ENCODE measurements around the gene CALML6.

The CALML6 gene

GRCh38 chr1:1914101-1914970 is 724 bp upstream of the CALML6 start:
- peak; percentile 60 for DNase-seq

- DNase-seq = peak; percentile 23
Observed at GRCh38 chr1:1915911-1916840, 1.1 kb downstream of the CALML6 start.

DNA sequence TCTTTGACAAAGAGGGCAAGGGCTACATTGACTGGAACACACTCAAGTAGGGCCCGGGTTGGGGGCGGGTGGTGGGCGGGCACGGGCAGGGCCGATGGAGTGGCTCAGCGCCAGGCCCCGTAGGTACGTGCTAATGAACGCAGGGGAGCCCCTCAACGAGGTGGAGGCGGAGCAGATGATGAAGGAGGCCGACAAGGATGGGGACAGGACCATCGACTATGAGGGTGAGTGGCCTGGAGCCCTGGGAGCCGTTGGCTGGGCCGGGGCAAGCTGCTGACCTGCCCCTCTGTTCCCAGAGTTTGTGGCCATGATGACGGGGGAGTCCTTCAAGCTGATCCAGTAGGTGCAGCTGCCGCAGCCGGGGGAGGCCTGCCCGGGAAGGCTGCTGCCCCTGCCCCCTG is 1.8 kb downstream of the CALML6 start:
- DNase-seq = no peak

- DNase-seq = no peak
Observed at GRCh38 chr1:1917304-1917976, 2.4 kb downstream of the CALML6 start.

GRCh38 chr1:1917995-1918900 is 3.2 kb downstream of the CALML6 start:
- DNase-seq = no peak

DNA sequence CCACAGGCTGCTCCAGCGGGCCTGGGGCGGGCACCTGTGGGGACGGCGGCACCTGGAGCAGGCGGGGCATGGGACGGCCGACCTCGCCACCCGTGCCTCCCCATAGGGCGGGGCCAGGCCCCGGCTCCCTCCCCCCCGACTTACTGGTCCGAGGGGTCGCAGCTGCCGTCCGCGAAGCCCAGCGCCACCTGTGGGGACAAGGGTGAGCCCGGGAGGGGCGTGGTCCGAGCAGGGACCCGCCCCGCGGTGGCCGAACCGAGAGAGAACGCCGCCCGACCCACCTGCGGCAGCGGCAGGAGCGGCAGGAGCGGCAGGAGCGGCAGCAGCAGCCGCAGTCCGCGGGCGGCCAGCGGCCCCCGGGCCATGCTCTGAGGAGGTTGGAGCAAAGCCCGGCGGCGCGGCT is 3.8 kb downstream of the CALML6 start, which contains the start of gene TMEM52:
Gene TMEM52 (minus strand): TSS at position 379 of the 403 bp plus-strand sequence. CDS start 14 bp downstream, at position 365.
- DNase-seq = no peak

GRCh38 chr1:1919304-1920056 is 4.4 kb downstream of the CALML6 start:
- peak; percentile 97 for DNase-seq

DNA sequence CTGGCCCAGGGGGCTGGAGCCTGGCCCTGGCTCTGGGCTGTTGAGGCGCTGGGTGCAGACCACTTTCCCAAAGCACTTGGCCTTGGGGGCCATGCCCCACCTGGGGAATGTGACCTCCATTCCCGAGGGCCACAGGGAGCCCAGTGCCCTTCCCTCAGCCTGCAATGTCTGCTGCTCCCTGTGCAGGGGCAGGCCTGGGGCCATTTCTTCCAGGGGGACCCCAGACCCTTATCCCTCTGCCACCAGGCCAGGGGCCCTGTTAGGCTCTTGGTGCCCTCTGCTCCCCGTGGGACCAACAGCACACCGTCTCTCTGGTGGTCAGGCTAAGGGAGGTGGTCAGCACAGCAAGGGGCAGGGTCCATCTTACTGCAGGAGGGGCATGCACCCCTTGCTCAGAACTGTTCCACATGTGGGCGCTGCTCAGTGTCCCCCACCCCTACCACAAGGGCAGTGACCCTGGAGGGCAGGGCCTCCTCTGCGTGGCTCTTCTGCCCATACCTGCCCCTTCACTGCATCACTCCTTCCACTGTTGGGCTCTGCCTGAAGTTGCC is 5.1 kb downstream of the CALML6 start:
- DNase-seq = peak; percentile 28

DNA sequence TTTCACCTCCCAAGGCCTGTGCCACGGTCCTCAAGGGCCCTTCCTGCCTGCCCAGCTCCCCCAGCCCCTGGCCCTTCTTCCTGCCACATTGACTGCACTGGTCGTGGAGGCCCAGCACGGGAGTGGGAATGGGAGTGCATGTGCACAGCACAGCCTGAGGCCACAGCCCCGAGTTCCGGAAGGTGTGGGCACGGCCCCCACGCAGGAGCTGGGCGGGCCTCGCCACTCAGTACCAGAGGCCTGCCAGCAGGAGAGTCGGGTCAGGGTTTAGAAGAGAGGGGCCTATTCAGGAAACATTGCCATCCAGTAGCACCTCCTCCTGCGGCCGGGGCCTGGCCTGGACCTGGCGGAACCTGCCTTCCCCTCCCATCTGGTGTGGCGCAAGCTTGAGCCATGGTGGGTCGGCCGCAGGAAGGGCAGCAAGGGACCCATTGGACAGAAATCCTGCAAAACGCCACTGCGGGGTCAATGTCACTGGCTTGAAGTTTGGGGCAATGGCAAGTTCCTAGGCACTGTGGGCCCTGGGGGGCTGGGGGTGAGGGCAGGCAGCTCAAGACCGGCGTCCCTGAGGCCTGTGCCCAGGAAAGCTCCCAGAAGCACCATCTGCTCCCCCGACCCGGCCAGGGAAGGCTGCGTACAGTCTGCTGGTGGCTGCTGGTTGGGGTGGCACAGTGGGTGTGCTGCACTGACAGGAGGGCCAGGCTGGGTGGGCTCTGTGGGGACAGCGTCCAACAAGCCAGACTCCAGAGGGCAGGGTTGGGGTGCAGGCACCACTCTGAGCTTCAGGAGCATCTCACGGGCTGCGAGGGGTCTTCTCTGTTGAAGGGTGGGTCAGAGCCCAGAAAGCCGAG is 5.8 kb downstream of the CALML6 start:
- DNase-seq = no peak

- no peak for DNase-seq
Observed at GRCh38 chr1:1921459-1921862, 6.4 kb downstream of the CALML6 start.

DNA sequence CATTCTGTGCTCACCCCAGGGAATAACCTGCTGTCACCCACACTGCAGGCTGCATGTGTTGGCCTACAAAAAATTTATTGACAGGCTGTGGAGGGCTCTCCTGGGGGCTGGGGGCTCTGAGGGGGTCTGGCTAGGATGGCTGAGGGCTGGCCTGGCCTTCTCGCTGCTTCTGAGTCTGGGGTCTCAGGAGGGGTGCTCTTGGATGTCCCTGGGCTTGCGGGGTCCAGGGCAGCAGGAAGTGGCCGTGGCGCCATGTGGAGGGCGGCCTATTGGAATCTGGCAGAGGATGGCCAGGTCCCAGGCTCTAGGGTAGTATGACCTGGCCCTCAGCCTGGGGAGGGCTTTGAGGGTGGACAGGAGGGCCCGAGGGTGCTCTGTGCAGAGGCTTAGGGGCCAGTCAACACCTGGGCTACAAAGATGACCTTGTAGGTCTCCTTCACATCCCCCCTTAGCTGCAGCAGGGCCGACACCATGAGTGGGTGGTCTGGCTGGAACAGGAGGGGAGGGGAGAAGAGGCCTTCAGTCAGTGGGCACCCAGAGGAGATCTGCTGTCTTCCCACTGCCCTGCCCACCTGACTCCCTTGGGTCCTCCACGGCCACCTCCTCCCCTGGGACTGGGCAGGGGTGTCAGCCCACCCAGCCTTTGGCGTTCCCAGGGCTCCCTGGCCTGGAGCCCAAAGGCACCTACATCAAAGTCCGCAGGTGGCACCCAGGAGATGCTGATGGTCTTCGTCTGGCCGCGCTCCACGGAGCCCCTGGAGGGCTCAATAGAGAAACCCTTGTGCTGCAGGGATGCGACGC is 7.0 kb downstream of the CALML6 start:
- no peak for DNase-seq

DNA sequence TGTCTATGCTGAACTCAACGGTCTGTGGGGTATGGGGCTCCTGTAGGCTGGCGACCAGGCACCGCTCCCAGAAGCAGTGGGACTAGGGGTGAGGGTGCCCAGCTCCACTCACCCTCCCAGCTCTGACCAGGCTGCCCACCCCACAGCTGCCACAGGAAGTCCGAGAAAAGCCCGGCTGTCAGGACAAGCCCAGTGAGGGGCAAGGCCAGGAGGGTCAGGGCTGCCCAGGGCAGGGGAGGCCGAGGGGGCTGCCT is 7.6 kb downstream of the CALML6 start:
- no peak for DNase-seq

DNA sequence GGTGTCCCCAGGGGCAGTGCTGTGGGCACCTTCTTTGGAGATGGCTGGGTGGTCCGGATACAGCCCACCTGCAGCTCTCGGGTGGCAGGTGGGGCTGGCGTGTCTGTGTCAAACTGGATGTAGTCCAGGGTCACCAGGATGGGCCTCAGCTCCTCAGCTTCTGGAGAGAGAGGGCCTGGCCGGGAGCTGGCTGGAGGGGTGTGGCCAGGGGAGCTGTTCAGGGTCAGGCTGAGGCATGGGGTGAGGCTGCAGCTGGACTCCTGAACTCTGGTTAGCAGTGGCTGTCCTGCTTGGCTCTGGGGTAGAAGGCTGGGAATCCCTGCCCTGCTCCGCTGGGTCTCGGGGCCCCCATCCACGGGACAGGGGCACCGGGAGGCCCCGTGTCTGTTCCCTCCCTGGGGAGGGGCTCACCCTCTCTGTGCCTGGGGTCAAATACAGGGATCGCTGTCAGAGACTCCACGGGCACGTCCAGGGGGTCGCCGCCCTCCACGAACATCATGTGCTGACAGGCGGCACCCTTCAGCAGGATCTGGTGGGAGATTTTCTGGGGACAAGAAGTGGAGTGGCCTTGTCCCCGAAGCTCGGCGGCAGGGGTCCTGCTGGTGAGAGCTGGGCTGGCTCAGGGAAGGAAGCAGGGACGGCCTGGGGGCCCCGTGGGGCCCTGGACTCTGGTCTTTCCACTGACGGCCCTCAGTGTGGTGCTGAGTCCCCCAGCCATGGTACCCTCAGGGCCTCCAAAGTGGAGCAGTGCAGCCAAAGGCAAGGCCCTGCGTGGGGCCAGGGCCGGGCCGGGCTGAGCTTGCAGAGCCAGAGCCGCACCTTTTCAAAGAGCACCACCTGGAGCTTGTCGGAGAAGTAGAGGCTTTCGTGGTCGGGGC is 8.1 kb downstream of the CALML6 start:
- peak; percentile 26 for DNase-seq

GRCh38 chr1:1924386-1924785 is 9.3 kb downstream of the CALML6 start:
- DNase-seq = peak; percentile 68

DNA sequence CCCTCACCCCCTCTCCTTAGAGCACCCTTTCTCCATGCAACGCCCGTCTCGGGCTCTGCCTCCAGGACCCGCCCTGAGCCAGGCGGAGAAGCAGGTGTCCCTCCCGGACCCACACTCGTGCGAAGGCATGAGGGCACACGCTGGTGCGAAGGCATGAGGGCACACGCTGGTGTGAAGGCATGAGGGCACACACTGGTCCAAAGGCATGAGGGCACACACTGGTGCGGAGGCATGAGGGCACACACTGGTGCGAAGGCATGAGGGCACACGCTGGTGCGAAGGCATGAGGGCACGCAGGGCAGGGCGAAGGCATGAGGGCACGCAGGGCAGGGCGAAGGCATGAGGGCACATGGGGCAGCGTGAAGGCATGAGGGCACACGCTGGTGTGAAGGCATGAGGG is 9.8 kb downstream of the CALML6 start:
- peak; percentile 17 for DNase-seq

DNA sequence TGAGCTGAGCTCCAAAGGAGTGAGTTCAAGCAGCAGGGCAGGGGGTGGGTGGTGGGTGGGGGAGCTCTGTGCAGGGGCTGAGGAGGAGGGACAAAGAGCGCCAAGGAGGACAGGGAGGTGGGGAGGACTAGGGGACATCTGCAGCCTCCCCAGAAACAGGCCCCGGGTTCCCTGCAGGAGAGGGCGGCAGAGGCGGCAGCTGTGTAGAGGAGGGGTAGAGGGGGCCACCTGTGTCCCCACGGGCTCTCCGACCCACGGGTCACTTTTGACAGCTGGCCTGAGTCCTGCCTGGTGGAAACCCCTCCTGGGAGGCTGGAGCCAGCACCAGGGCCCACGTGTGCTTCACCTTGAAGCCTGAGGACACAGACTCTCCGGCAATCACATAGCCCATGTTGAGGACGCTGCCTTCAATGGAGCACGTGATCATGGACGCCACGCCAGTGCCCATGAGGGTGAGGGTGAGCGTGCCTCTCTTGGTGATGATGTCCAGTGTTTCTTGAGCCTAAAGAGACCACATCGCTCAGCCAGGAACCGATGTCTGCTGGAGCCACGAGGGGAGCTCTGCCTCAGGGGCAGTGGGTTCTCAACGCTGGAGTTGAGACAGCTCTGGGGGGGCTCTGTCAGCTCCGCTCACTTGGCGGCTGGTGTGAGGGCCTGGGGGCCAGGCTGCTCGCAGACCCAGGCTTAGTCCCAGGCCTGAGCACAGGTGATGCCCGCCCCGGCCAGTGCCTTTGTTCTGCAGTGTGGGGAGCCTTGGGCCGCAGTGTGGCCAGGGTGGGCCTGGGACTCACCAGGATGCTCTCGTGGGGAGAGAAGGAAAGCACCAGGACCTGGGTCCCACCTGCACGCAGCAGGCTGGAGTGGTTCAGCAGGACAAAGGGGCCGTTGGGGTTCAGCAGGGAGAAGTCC is 10.6 kb downstream of the CALML6 start:
- DNase-seq = peak; percentile 14

GRCh38 chr1:1926346-1926811 is 11.3 kb downstream of the CALML6 start:
- no peak for DNase-seq

Data from right hindlimb (tissue), 1 donor.